ENCODE data around the gene PTPRT.

The PTPRT gene

GRCh38 chr20:42485556-42485955, 704.1 kb downstream of the PTPRT start:
- no peaks in the 10 kb centered on the region for H3K27me3 ChIP-seq (replicated peaks; ENCODE audit: insufficient read depth, low read length)
- H3K9ac ChIP-seq (ENCODE audit: low read length): no peak overlapping the region
- H4K20me1 ChIP-seq (ENCODE audit: insufficient read depth, low read length): no peaks in the 10 kb centered on the region
- H3F3A ChIP-seq (ENCODE audit: insufficient read depth, low read length): no peaks in the 10 kb centered on the region
- TF ChIP-seq, protein P1, sequence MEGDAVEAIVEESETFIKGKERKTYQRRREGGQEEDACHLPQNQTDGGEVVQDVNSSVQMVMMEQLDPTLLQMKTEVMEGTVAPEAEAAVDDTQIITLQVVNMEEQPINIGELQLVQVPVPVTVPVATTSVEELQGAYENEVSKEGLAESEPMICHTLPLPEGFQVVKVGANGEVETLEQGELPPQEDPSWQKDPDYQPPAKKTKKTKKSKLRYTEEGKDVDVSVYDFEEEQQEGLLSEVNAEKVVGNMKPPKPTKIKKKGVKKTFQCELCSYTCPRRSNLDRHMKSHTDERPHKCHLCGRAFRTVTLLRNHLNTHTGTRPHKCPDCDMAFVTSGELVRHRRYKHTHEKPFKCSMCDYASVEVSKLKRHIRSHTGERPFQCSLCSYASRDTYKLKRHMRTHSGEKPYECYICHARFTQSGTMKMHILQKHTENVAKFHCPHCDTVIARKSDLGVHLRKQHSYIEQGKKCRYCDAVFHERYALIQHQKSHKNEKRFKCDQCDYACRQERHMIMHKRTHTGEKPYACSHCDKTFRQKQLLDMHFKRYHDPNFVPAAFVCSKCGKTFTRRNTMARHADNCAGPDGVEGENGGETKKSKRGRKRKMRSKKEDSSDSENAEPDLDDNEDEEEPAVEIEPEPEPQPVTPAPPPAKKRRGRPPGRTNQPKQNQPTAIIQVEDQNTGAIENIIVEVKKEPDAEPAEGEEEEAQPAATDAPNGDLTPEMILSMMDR (IDR thresholded peaks at IDR 0.05; ENCODE audit: low read length): no peak
- TF ChIP-seq EZH2phosphoT487 (IDR thresholded peaks at IDR 0.05; ENCODE audit: low read length) (no peak), EZH2 (optimal IDR thresholded peaks at IDR 0.05; ENCODE audit: low read depth, low read length) (no peak)
- DNase-seq: no peak
- no peak overlapping the region for H3K4me3 ChIP-seq (ENCODE audit: low read length)
- no peaks in the 10 kb centered on the region for H3K79me2 ChIP-seq (ENCODE audit: low read length)
- no peak overlapping the region for H3K4me2 ChIP-seq (ENCODE audit: low read depth, low read length)
- H3K4me1 ChIP-seq (ENCODE audit: low read length): no peaks in the 10 kb centered on the region
- no peak overlapping the region for H2AFZ ChIP-seq (ENCODE audit: low read length)
- no peak overlapping the region for H3K27ac ChIP-seq (ENCODE audit: low read length)
- no peaks in the 10 kb centered on the region for H3K36me3 ChIP-seq (replicated peaks; ENCODE audit: insufficient read depth, low read length)
- no peaks in the 10 kb centered on the region for H3K9me2 ChIP-seq (replicated peaks; ENCODE audit: insufficient read depth, low read length)
- no peaks in the 10 kb centered on the region for H3K9me3 ChIP-seq (replicated peaks; ENCODE audit: insufficient read depth, low read length)

GRCh38 chr20:42484790-42485375, 704.8 kb downstream of the PTPRT start:
- TF ChIP-seq, protein P1 (IDR thresholded peaks at IDR 0.05; ENCODE audit: low read length): no peak
- TF ChIP-seq EZH2 (optimal IDR thresholded peaks at IDR 0.05; ENCODE audit: low read depth, low read length) (no peak), EZH2phosphoT487 (IDR thresholded peaks at IDR 0.05; ENCODE audit: low read length) (no peak)
- Histone ChIP-seq H3K4me1 (ENCODE audit: low read length) (no peaks in the 10 kb centered on the region), H3K9me3 (replicated peaks; ENCODE audit: insufficient read depth, low read length) (no peaks in the 10 kb centered on the region), H3K27me3 (replicated peaks; ENCODE audit: insufficient read depth, low read length) (no peaks in the 10 kb centered on the region), H3K36me3 (replicated peaks; ENCODE audit: insufficient read depth, low read length) (no peaks in the 10 kb centered on the region), H3K79me2 (ENCODE audit: low read length) (no peaks in the 10 kb centered on the region), H3K9ac (ENCODE audit: low read length) (no peak overlapping the region), H3K9me2 (replicated peaks; ENCODE audit: insufficient read depth, low read length) (no peaks in the 10 kb centered on the region), H4K20me1 (ENCODE audit: insufficient read depth, low read length) (no peaks in the 10 kb centered on the region), H3K4me3 (ENCODE audit: low read length) (no peak overlapping the region), H2AFZ (ENCODE audit: low read length) (no peak overlapping the region), H3K27ac (ENCODE audit: low read length) (no peak overlapping the region), H3K4me2 (ENCODE audit: low read depth, low read length) (no peak overlapping the region), H3F3A (ENCODE audit: insufficient read depth, low read length) (no peaks in the 10 kb centered on the region)
- DNase-seq: no peak

GRCh38 chr20:42484335-42484734, 705.4 kb downstream of the PTPRT start:
- Histone ChIP-seq H3K4me1 (ENCODE audit: low read length) (no peaks in the 10 kb centered on the region), H2AFZ (ENCODE audit: low read length) (no peak overlapping the region), H3K9me3 (replicated peaks; ENCODE audit: insufficient read depth, low read length) (no peaks in the 10 kb centered on the region), H4K20me1 (ENCODE audit: insufficient read depth, low read length) (no peaks in the 10 kb centered on the region), H3K36me3 (replicated peaks; ENCODE audit: insufficient read depth, low read length) (no peaks in the 10 kb centered on the region), H3F3A (ENCODE audit: insufficient read depth, low read length) (no peaks in the 10 kb centered on the region), H3K9me2 (replicated peaks; ENCODE audit: insufficient read depth, low read length) (no peaks in the 10 kb centered on the region), H3K4me2 (ENCODE audit: low read depth, low read length) (no peak overlapping the region), H3K27ac (ENCODE audit: low read length) (no peak overlapping the region), H3K27me3 (replicated peaks; ENCODE audit: insufficient read depth, low read length) (no peaks in the 10 kb centered on the region), H3K4me3 (ENCODE audit: low read length) (no peak overlapping the region), H3K79me2 (ENCODE audit: low read length) (no peaks in the 10 kb centered on the region), H3K9ac (ENCODE audit: low read length) (no peak overlapping the region)
- TF ChIP-seq, protein P1 (IDR thresholded peaks at IDR 0.05; ENCODE audit: low read length): no peak
- TF ChIP-seq EZH2phosphoT487 (IDR thresholded peaks at IDR 0.05; ENCODE audit: low read length) (no peak), EZH2 (optimal IDR thresholded peaks at IDR 0.05; ENCODE audit: low read depth, low read length) (no peak)
- no peak for DNase-seq

Data from MM.1S (cell line).